MM.1S (cell line): ENCODE results near the gene GABRA1.

ENCODE experiments used
- CTCF ChIP-seq: fragments of 300-600 bp; sonication (generic); IDR thresholded peaks from 2 replicates; pipeline ENCODE4 v1.5.1; 2016; ENCODE audit warnings: antibody characterized with exemption, low read length, mixed read lengths
- EZH2 ChIP-seq: fragments of 300-600 bp; sonication (generic); optimal IDR thresholded peaks from 2 replicates; pipeline ENCODE3; 2017; ENCODE audit warnings: low read depth, mild to moderate bottlenecking, antibody characterized with exemption, low read length, mixed read lengths

GRCh38 chr5:161863811-161864210 is 15.9 kb downstream of the GABRA1 start:
- TF ChIP-seq CTCF (no peak), EZH2 (no peak)
